Activated T-helper 1 cell treated with anti-CD3 and anti-CD28 coated beads, Interleukin-12 subunit alpha, Interleukin-12 subunit beta, Interleukin-2, Interleukin-4 antibody, amounts not matched to agents 30 ng/mL and 10 ng/mL and 1 ng/mL, durations not matched to agents 14 hours and 24 hours and 36 hours (primary cell): ENCODE results near the gene CCNY. TPM values are rescaled to one million over a fixed set of nuclear protein-coding genes. Genes with fewer than 3 reads are reported as not detected.

Source experiments
- DNase-seq: peaks from one replicate; pipeline ENCODE4 v3.0.0; 2021; ENCODE audit warnings: low spot score
- H3K27ac Mint-ChIP-seq: one replicate; pipeline ENCODE4 v1.8.0; 2021; ENCODE audit warnings: mild to moderate bottlenecking, mixed read lengths
- H3K27me3 Mint-ChIP-seq: one replicate; pipeline ENCODE4 v1.8.0; 2022; ENCODE audit warnings: mild to moderate bottlenecking, moderate library complexity, mixed read lengths; ENCODE audit not compliant: insufficient read depth
- H3K36me3 Mint-ChIP-seq: one replicate; pipeline ENCODE4 v1.8.0; 2021; ENCODE audit warnings: low read depth, mixed read lengths
- H3K4me1 Mint-ChIP-seq: one replicate; pipeline ENCODE4 v1.8.0; 2021; ENCODE audit warnings: low read depth, mixed read lengths
- H3K4me3 Mint-ChIP-seq: one replicate; pipeline ENCODE4 v1.8.0; 2021; ENCODE audit warnings: mild to moderate bottlenecking, moderate library complexity, mixed read lengths
- H3K9me3 Mint-ChIP-seq: one replicate; pipeline ENCODE4 v1.8.0; 2021; ENCODE audit warnings: mixed read lengths
- intact Hi-C: fragments of 100-400 bp; cut with micrococcal nuclease; formaldehyde crosslinking; loops from one replicate; pipeline ENCODE4 v1.15.1; 2024
- total RNA-seq: library from RNA; stranded (reverse); gene quantifications from 2 replicates; pipeline ENCODE4 v1.2.3, GENCODE V29; 2022

CCNY gene
- total RNA-seq, 1 donor from 2014 or later = 71.0 TPM

DNA sequence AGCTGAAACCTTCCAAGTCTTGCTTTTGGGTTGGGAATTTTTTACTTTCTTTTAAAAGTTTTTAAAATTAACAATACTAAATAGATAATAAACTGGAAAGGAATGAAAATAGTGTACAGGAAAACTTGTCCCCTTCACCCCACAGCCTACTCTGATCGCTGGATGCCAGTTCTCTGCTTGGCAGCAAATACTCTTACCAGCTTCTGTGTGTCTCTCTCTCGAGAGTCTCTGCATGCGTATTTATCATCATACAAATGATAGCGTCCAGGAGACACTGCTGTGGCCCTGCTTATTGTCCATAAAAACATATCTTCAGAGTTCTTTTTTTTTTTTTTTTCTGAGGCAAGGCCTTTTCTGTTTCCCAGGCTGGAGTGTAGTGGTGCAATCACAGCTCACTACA lies 101.5 kb downstream of the CCNY start:
- Mint-ChIP-seq H3K27ac (no peak overlapping the region), H3K9me3 (peaks cover 41% of the 10 kb centered on the region), H3K27me3 (no peaks in the 10 kb centered on the region), H3K4me3 (no peak overlapping the region), H3K4me1 (peaks cover 35% of the 10 kb centered on the region), H3K36me3 (peaks cover 32% of the 10 kb centered on the region)
- intact Hi-C loops = no loop called here
- DNase-seq = no peak

- H3K27me3 Mint-ChIP-seq = no peaks in the 10 kb centered on the region
- peaks cover 33% of the 10 kb centered on the region for H3K4me1 Mint-ChIP-seq
- H3K36me3 Mint-ChIP-seq = peaks cover 38% of the 10 kb centered on the region
- no peak overlapping the region for H3K4me3 Mint-ChIP-seq
- intact Hi-C loops = no loop called here
- peaks cover 49% of the 10 kb centered on the region for H3K9me3 Mint-ChIP-seq
- DNase-seq = no peak
- H3K27ac Mint-ChIP-seq = no peak overlapping the region
These were observed 102.6 kb downstream of the CCNY start for GRCh38 chr10:35438718-35439571.

GRCh38 chr10:35440016-35440415 lies 103.7 kb downstream of the CCNY start:
- Mint-ChIP-seq H3K27me3 (peaks cover 2% of the 10 kb centered on the region), H3K27ac (no peak overlapping the region), H3K4me1 (peaks cover 27% of the 10 kb centered on the region), H3K36me3 (peaks cover 42% of the 10 kb centered on the region), H3K4me3 (no peak overlapping the region), H3K9me3 (peaks cover 56% of the 10 kb centered on the region)
- no peak for DNase-seq
- intact Hi-C loops = loop anchor here (5.0 kb wide), 2 partner anchors 243 to 313 kb away; partner anchors contain the start of gene CREM

DNA sequence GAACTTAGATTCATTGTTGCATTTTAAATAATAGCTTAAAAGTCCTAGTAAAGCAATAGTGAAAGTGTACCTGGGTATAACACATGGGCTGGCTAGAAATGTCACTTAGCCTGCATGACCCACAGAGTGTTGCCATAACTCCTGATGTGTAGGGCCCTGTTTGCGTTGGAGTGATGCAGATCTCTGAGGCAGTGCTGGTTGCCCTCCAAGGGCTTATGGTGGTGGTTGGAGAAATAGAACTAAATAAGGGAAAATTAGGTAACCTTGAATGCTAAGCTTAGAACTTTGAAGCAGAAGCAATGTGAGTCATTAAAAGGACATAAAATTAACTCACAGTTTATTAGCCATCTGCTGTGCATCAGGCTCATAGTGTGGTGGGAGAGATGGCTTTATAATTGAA lies 105.7 kb downstream of the CCNY start:
- Mint-ChIP-seq H3K27ac (peak overlapping the region; percentile 79), H3K36me3 (peaks cover 35% of the 10 kb centered on the region), H3K4me1 (peaks cover 36% of the 10 kb centered on the region), H3K9me3 (peaks cover 52% of the 10 kb centered on the region), H3K27me3 (peaks cover 2% of the 10 kb centered on the region), H3K4me3 (no peak overlapping the region)
- no peak for DNase-seq
- intact Hi-C loops = loop anchor here (1.0 to 5.0 kb wide), 5 partner anchors 8 to 315 kb away; partner anchors contain the start of gene CREM

- peaks cover 42% of the 10 kb centered on the region for H3K4me1 Mint-ChIP-seq
- no peak for DNase-seq
- intact Hi-C loops = loop anchor here (1.0 to 5.0 kb wide), 5 partner anchors 8 to 315 kb away; partner anchors contain the start of gene CREM
- peaks cover 52% of the 10 kb centered on the region for H3K9me3 Mint-ChIP-seq
- peaks cover 35% of the 10 kb centered on the region for H3K36me3 Mint-ChIP-seq
- peak overlapping the region; percentile 79 for H3K27ac Mint-ChIP-seq
- H3K27me3 Mint-ChIP-seq = peaks cover 2% of the 10 kb centered on the region
- no peak overlapping the region for H3K4me3 Mint-ChIP-seq
These were observed 106.3 kb downstream of the CCNY start for GRCh38 chr10:35442592-35442991.

DNA sequence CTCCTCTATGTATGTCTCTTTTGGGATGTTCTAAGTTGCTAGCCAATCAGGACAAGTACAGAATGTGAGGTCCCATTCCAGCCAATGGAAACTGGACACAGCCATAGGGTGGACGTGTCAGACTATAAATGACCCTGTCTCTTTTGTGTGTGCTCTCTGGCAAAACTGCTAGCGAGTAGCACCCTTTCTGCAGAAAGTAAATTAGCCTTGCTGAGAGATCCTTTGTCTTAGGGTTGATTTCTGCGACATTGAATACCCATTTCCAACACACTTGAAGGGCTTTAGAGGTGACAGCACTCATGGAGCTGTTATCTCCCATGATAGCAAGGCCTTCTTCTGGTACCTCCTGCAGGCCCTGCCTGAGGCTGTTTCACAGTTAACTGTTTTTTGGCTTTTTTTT lies 107.5 kb downstream of the CCNY start:
- H3K36me3 Mint-ChIP-seq = peaks cover 34% of the 10 kb centered on the region

GRCh38 chr10:35445150-35445884 lies 109.0 kb downstream of the CCNY start:
- Mint-ChIP-seq H3K27me3 (peaks cover 2% of the 10 kb centered on the region), H3K9me3 (peaks cover 37% of the 10 kb centered on the region), H3K4me3 (no peak overlapping the region), H3K36me3 (peaks cover 27% of the 10 kb centered on the region), H3K27ac (no peak overlapping the region), H3K4me1 (peaks cover 69% of the 10 kb centered on the region)
- intact Hi-C loops = no loop called here
- DNase-seq = no peak

More for the DNA sequence above, 107.5 kb downstream of the CCNY start:
- peaks cover 2% of the 10 kb centered on the region for H3K27me3 Mint-ChIP-seq
- no peak overlapping the region for H3K27ac Mint-ChIP-seq
- DNase-seq = no peak
- intact Hi-C loops = loop anchor here (5.0 kb wide), 2 partner anchors 247 to 317 kb away; partner anchors contain the start of gene CREM
- no peak overlapping the region for H3K4me3 Mint-ChIP-seq
- H3K9me3 Mint-ChIP-seq = peaks cover 46% of the 10 kb centered on the region
- peaks cover 54% of the 10 kb centered on the region for H3K4me1 Mint-ChIP-seq

DNA sequence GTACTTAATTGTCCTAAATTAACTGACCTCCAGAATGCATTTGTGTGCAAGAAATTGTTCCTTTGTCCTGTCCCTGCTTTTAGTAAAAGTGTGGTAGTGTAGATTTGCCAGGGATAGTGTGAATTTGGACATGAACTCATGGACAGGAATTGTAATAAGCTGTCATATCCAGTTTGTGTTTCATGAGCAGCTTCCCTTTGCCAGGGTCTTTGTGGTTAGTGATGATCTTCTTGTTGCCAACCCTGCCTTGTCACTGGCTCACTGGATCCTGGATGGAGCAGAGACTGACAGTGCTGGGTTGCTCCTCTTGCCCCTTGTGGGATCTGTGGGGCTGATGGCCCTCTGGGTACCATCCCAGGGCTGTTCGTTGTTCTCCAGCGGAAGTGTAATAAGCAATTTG lies 110.1 kb downstream of the CCNY start:
- no peak for DNase-seq

DNA sequence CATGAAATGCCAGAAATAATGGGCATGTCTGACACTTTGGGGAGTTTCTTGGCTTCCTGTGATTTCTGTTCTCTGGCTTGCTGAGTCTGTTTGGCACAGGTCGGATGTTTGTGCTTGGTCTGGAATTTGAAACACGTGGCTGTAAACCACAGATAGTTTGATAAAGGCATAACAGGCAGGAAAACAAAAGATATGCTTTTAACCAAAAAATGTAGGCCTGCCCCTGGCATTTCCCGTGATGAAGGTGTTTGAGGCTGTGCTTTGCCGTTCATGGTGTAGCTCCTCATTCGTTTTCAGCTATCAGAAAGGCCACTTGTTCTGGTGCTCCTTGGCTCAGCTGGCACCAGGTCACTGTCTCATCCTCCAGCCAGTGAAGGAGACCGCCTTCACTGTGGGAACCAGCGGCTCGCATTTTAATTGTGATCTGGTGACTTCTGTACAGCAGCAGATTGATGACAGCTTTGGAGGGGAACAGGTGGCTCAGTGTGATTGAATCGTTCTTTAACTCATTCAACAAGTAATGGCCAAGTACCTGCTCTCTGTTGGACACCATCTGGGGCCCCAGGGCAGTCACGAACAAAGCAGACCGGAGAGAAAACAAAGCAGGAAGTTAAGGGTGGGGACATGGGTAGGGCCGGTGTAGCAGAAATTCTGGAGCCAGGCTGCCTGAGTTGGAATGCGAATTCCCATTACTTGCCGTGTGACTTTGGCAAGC lies 111.5 kb downstream of the CCNY start:
- Mint-ChIP-seq H3K27me3 (peaks cover 2% of the 10 kb centered on the region), H3K36me3 (peaks cover 17% of the 10 kb centered on the region), H3K4me1 (peaks cover 68% of the 10 kb centered on the region), H3K4me3 (peak overlapping the region; percentile 52), H3K9me3 (peaks cover 21% of the 10 kb centered on the region), H3K27ac (peak overlapping the region; percentile 61)
- peak; percentile 16 for DNase-seq
- intact Hi-C loops = no loop called here

More for the DNA sequence above, 110.1 kb downstream of the CCNY start:
- Mint-ChIP-seq H3K4me3 (no peak overlapping the region), H3K4me1 (peaks cover 72% of the 10 kb centered on the region), H3K9me3 (peaks cover 31% of the 10 kb centered on the region), H3K27me3 (peaks cover 2% of the 10 kb centered on the region), H3K36me3 (peaks cover 20% of the 10 kb centered on the region), H3K27ac (no peak overlapping the region)
- intact Hi-C loops = no loop called here

DNA sequence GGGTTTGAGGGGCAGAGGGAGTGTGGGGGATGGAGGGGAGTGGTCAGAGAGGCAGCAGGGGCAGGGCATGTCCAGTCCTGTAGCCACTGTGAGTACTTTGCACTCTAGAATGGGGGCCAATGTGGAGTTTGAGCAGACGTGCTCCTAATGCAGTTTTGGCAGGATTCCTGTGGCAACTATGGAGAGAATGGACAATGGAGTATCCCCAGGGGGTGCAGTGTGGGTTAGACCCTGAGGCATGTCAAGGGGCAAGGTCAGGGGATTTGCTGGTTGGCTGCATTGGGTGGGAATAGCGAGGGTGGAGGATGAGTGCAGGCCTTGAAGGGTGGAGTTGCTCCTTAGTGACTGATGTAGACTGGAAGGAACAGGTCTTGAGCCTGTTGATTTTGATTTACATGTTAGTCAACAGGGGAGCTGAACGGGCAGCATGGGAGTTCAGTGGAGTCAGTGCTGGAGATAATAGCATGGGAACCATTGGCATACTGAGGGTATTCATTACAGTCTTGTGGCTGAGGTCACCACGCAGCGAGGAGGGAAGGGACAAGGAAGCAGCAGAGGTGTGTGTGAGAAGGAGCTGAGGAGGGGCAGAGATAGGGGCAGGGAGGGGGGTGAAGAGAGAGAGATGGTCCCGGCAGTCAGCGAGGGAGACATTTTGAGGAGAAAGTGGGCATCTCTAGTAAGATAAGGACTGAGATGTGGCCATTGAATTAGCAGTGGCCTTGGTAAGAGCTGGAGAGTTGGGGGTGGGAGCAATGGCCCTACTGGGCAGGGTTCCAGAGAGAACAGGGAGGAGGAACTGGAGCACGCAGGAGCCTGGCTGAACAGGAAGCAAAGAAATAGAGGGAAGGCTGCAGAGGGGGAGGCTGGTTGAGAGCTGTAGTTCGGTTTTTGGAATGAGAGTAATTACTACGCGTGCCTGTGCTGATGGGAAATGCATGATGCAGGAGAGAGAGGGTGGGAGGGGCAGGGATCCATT lies 112.7 kb downstream of the CCNY start:
- Mint-ChIP-seq H3K27me3 (peaks cover 2% of the 10 kb centered on the region), H3K36me3 (peaks cover 11% of the 10 kb centered on the region), H3K27ac (peak overlapping the region; percentile 27), H3K9me3 (peaks cover 13% of the 10 kb centered on the region), H3K4me1 (peaks cover 70% of the 10 kb centered on the region), H3K4me3 (no peak overlapping the region)
- DNase-seq = no peak
- intact Hi-C loops = no loop called here

DNA sequence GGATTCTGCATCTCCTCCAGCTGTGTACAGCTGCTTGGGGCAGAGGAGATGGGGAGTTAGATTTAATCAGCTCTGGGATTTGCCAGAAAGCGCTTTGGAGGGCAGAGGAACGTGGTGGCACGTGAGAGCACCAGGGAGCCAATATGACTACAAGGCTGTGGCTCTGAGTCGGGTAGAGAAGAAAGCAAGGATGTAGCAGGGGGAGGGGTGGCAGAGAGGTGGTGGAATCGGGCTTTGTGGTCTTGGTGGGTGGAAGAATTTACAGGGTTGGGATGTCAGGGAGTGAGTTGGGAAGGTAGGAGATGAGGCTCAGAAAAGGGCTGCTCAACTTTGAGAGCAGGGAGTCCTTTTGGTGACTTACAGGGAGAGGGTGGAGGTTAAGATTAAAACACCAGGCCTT lies 113.6 kb downstream of the CCNY start:
- Mint-ChIP-seq H3K36me3 (peaks cover 7% of the 10 kb centered on the region), H3K9me3 (peaks cover 7% of the 10 kb centered on the region), H3K27me3 (peaks cover under 1% of the 10 kb centered on the region), H3K4me1 (peaks cover 69% of the 10 kb centered on the region), H3K4me3 (no peak overlapping the region), H3K27ac (no peak overlapping the region)
- DNase-seq = no peak
- intact Hi-C loops = no loop called here
